ENCODE measurements around the gene MITF.
"Not testable (repeated sequence)": the region's sequence is repeated elsewhere in the genome, so short reads cannot be mapped to it uniquely, and the experiment has no call there.

Gene MITF

DNA sequence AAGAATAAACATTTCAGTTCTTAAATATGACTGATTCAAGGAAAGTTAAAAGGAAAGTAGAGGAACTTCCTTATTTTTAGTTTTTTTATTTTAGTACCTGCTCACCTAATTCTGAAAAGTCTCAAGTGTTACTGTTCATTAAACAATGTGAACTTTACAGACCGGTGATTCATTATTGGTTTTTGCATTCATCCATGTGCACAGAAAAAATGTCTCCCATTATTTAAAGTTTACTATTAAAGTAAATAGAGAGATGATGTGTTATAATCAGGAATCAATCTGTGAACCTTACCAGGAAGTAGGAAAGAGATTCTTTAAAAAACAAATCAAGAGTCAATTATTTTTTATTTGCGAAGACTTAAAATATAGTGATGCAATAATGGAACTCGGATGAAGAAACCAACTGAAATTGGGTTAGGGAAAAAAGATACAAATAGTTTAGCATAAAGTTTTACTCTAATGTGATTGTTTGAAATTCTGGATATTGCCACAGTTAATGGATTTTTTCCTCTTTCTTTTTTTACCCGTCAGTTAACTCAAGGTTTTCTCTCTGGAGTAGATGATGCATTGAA, 140.9 kb downstream of the MITF start:
- DNase-seq, result no peak

DNA sequence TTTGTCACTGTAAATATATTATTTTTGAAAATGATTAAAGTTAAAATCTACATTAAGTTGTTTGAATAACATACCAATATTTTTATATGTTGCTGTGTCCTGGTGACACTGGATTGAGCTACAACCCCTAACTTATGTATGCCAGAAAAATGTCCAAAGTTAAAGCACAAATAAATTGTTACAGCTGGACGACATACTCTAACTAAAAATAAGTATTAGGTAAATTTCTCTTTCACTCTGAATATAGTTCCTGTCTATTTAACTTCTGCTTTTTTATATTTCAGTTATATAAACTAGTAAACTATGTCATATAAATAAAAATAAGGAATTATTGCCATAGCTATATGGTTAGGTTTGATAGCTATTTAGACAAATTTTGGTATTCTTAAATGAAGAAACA, 141.8 kb downstream of the MITF start:
- no peak for DNase-seq

DNA sequence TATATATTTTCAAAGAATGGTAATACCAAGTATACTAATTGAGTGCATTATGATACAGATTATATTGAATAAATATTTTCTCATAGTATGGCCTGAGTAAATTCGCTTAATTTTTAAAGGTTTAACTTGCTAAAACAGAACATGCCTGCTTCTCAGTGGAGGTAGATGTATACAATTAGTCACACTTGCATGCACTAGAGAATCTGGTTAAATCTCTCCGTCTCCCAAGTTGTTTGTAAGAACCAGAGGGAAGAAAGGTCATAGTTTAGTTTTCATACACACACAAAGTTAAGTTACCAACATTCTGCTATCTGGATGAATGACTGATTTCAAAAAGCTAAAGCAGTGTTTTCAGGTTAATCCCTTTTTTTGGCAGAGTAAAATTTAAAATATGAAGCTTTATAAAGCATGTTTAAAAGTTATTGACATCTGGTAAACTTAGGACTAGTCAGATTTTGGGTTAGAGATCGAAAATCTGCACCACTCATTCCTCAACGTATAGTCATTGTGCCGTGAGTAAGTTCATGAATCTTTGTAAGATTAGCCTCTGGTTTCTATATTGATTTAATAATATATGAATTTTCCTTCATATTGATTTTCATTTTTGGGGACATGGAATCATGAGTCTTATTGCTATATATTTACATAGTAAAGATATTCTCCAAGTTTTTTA, 142.6 kb downstream of the MITF start:
- no peak for DNase-seq

DNA sequence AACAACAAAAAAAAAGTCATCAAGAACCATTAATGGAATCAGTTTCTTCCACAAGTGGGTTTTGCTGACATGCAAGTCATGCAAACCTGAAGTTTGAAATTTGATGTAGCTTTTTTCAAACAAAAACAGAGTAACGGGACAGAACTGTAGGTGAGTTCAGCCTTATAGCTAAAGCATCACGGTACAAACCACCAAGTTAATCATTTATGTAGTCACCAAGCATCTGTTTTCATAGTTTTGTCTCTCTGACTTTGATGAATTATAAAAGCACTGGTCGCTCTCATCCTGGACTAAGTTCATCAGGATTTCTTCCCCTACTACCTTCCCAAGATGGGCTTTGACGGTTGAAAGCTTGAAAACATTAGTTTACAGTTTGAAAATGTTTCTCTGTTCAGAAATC, 143.3 kb downstream of the MITF start:
- DNase-seq, result no peak

DNA sequence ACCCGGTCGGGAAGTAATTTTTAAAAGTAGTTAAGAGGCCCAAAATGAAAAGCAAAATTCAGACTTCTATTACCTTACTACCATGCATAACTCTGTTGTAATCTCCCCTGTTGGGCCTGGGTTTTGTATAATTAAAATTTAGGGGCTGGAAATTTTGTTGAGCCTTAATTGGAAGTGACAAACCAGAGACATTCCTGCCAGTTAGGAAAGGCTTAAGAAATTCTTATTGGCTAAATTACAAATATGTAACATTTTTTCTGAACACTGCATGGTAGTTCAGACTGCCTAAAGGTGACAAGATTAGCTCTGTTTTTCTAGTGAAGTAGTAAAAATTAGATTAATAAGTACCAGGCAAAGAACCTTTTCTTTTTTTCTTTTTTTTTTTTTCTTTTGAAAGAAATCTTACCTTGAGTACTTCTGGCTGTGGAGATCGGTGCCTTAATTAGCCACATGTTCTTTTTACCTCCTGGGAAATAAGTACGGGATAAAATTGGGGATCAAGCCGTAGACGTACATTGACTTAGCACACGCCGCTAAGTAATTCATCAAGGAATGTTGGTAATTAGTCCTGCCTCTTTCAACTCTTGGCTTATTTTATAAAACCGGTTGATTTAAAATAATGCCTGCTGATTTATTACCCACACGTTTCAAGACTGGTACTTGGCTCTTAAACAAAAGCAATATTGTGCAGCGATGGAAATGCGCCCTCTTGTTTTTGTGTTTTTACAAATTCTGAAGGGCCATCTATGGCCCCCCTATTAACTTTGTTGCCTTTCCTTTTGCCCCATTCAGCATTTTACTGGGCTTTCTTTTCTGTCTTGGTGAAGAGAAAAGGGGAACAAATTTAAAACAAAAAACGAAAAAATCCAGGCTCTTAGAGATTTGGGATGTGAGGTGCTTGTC, 149.0 kb downstream of the MITF start:
- DNase-seq, result no peak

DNA sequence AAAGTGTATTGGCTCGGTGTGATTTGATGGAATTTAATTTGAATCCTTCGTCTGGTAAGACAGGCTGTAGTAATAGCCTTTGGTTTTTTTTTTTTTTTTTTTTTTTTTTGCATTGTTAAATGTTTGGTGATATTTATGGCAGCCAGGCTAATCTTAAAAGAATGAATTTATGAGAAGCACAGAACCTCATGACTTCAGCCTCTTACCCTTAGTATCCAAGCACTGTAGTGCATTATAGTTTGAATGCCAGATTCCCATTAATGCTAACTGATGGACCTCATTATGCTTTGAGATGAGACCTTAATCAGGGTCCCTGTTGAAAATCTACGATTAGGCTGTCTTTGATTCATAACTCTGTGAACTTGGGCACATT, 149.7 kb downstream of the MITF start:
- DNase-seq, result no peak

DNA sequence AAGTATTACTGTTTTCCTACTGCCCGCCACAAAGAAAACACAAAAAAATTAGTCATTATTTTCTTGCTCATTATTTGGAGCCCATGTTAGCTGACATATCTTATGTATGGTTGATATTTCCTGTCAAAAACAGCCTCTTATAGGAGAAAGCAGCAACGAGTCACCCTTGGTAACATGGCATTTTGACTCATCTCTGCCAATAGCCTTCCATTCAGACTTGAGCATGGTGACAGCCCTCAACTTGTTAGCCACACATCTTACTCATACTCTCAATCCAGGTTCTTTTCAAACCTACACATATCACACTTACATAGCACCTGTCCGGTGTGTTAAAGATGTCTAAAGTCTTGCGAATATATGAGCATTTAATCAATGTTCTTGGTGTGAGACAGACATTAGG, 150.8 kb downstream of the MITF start:
- no peak for DNase-seq

DNA sequence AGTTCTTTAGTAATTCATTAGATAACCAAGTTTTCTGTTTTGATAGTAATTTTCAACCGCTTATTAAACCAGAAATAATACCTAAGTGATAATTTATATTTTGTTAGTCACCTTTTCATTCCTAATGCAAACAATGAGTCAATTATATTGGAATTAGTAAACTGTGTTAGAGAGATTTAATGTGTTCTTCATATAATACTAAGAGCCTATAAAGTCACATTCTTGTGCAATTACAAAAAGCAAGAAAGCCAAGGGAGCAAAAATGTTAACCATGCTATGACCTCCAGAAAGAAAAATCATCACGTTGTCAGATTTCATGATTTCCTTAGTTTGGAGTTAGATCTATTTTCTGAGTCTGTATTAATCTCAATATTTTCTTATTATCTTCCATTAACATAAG, 151.4 kb downstream of the MITF start:
- DNase-seq, result no peak

DNA sequence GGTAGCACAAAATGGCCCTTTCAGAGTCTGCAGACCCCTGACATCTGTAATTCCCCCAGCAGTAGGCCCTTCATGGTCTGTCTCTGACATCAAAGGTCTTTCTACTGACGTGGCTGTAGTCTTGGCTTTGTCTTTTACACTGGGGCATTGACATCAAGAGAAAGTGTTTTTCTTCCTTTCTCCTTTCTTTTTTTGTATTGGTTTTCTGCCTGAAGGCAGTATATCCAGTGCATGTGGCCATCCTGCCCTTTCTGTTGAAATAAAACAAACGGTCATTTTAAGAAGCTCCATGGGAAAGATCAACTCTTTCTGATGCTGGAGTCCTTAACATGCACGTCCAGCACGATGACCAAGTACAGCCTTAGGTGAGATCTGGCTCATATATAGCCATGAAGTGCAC, 153.4 kb downstream of the MITF start:
- DNase-seq, result no peak

DNA sequence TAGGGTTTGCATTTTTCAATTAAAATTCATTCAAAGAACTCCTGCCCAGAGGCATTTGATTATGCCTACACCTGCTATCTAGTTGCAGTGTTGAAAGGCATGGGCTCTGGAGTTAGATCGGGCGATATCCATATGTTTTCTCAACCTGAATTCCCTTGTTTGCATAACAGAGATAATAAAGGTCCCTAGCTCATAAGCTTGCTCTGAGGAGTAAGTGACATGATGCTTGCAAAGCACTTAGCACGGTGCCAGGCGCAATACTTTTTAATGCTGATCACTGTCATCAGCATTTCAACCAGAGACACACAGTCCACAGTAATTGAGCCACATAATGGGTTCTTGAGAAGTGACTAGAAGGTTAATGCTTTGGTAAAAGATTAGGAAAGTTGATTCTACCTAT, 154.0 kb downstream of the MITF start:
- DNase-seq, result no peak

DNA sequence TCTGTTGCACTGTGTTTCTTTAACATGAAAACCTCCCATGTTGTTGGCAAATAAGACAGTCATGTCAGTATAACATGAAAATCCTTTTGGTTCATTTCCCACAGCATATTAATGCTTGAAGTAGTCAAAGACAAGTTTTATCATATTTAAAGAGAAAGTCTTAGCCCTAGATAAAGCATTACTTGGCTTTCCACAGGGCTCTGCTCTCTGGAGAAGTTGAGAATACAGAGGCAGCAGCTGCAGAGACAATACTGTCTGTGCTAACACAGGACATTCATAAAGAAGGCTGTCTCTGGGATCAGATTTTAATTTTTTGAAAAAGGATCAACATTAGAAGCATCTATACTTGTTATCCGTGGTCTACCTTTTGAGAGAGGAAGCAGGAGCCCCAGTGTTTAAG, 156.8 kb downstream of the MITF start:
- DNase-seq, result no peak

DNA sequence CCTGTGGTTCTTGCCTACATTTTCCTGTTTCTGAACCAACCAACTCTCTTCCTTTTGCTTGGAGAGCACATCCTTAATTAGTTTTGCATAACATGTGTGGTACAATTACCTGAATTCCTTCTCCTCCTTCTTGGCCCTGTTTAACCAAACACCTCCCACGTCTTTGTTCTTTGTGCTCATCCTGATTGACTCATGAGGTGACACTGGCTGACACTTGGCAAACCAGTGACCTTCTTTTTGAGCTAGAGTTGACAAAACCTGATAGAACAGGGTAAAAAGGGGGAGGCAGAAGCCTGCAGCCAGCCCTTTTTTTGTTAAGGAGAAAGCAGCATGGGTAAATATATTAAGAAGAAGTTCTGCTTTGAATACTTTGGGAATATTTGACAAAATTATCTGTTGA, 161.1 kb downstream of the MITF start:
- no peak for DNase-seq

DNA sequence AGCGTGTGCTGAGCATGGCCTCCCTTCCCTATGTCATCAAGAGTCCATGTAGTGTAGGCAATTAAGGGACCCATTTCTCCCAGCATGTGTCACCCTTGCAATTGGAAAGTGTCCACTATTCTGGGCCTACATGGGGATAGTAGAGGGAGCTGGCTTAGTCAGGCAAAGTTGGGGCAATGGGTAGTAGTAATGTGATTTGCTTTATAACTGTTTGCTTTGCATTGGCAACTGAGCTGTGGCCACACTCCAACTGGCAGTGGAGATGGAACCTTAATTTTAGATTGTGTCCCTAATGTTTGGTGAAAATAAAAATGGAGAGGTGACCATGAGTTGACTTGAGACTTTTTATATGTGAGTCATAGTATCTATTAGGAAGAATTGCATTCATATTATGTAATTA, 162.5 kb downstream of the MITF start:
- DNase-seq, result no peak

DNA sequence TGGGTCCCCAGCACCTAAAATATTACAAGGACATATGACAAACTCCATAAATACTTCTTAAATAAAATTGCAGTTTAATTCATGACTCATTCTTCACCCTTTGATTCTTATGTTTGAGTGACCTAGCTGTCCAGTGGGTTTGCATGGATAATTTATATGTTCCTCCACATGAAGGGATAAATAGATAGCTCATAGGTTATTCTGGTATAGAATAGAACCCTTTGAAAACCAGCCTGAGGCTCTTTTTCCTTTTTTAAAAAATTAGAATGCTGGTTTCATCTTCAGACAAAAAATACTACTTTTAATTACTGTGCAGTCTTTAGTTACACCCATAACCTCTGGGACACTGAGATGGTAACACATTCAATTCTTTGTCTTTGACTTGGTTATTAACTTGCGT, 163.1 kb downstream of the MITF start:
- no peak for DNase-seq

DNA sequence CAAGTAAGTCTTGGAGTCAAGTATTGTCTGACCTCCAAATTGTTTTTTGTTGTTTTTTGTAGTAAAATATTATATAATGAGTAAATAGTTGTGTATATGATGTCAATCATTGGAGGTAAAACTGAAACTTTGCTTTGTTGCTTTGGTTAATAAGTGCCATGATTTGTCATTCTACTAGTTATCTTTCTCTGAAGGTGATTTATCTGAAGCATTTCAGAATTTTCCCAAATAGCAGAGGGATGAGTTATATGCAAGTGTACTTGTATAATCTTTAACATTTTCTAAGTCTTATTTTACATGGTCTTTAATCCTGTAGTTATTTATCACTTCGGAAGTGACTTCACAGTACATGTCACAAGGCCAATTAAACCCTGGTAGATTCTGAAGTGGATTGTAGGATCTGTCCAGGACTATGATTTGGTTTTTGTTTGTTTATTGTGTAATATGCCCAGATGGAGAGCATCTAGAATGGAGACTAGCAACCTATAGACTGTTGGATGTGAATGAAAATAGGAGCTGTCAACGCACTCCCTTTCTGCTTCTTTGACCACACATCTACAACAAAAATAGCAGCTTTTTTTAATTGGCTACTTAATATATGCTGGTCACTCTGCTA, 167.2 kb downstream of the MITF start:
- DNase-seq, result no peak

DNA sequence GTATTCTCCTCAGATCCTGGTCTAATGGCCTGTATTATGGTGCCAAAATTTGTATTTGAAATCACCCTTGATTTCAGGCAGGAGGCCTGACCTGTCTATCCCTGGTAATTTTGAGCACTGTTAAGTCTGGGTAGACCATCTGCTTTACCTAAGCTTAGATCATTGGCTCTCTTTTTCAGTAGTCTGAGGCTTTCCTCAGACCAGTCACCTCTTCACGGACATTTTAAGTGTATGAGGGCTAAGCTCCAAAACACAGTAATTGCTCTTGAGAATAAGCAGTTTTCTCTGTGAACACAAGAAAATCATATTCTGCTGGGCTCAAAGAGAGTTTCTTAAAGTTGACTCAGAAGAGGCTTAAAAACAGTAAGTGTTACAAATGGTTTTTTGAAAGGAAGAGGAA, 168.3 kb downstream of the MITF start:
- DNase-seq, result no peak

DNA sequence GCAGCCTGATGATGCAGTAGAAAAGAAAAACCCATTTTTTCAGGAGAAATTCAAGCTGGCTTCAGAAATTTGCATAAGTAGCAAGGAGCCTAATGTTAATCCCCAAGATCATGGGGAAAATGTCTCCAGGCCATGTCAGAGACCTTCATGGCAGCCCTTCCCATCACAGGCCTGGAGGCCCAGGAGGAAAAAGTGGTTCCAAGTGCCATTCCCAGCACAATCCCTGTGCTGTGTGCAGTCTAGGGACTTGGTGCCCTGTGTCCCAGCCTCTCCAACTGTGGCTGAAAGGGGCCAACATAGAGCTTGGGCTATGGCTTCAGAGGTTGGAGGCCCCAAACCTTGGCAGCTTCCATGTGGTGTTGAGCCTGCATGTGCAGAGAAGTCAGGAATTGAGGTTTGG, 170.6 kb downstream of the MITF start:
- DNase-seq, result not testable (repeated sequence)

DNA sequence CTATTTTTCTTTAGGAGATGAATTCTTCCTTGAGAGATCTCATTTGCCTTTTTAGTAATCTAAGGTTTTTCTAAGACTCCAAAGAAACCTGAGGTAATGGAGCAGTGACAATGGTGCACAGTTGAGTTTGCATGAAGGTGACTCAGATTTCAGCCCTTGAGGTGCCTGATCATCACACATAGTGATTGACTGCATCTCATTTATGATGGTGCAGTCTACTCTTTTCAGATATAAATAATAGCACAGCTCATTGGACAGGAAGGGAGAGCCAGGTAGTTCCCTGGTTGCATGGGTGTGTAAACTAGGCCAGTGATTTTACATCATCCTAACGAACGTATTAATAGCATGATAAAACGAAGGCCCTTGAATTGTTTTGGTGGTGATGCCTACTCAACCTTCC, 174.2 kb downstream of the MITF start:
- DNase-seq, result no peak

DNA sequence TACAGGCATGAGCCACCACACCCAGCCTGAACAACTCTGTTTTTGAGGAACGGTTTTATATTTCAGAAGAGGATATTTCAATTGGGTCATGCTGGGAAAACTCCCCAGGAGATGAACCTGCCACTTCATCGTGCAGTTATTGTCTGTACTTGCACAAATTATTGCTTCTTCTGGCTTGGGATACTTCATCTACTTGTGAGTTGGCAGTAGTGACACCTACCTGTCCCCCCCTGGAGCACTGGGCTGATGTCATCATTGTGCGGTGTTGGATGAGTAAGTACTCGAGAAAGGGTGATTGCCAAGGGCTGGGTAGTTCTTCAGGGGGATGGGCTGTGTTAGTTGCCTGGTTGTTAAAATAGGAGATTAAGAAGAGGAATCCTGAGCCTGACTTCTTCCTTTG, 175.1 kb downstream of the MITF start:
- DNase-seq, result no peak

DNA sequence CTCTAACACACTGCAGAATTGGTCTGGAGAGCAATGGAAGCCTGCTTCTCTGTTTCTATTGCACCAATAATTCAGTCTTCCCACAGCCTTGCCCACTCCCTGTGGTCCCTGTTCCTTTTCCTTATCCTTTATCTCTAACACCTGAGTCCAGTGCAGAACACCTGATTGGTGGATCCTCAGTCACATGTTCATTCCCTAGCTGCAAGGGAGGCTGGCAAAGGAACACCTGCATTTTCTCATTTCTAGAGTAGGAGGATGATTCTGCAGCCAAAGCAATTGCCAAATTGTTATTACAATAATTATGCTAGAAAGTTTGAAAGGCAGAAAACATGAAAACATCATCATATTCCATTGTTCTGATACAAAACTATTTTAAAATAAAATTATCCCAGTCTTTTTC, 176.5 kb downstream of the MITF start:
- DNase-seq, result no peak

DNA sequence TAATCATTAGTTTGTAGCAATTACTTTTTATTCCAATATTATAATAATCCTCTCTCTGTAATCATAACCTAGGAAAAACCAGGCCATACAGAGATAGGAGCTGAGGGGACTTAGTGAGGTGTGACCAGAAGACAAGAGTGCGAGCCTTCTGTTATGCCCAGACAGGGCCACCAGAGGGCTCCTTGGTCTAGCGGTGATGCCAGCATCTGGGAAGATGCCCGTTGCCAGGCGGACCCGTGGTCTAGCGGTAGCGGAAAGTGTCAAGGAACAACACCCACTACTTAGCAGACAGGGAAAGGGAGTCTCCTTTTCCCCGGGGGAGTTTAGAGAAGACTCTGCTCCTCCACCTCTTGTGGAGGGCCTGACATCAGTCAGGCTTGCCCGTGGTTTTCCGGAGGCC, 180.7 kb downstream of the MITF start:
- not testable (repeated sequence) for DNase-seq

DNA sequence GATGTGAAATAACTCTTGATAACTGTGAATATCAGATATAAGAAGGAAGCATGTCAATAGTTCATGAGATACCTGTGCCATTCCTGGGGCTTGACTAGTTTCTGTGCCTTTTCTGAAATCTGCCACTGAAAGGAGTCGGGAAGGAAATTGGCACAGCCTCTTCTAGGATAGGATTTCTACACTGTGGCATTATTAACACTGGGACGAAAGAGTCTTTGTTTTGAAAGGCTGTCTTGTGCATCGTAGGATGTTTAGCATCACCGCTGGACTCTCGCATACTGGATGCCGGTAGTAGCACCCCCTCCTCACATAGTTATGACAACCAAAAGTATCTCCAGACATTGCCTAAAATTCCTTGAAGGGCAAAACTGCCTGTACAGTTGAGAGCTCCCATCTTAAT, 182.4 kb downstream of the MITF start:
- no peak for DNase-seq

DNA sequence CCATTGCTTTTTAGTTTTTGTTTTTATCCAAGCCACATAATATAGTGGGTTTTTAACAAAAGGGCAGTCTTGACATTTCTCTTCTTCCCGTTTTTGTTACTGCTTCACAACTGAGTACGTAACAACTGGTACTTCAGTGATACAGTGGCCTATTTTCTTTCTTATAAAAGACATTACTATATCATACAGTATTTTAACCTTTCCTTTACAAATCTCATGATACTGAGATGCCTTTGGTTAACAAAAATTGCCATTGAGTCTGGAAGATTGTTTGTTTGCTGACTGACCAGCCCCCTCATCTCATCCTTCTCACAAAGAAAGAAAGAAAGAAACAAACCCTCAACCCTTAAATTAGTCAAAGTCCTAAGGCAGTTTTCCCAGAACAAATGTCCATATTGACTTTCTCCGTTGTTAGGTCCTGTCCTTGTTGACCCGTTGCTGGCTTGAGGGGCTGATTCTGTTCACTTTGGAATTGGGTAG, 183.3 kb downstream of the MITF start:
- DNase-seq, result no peak

DNA sequence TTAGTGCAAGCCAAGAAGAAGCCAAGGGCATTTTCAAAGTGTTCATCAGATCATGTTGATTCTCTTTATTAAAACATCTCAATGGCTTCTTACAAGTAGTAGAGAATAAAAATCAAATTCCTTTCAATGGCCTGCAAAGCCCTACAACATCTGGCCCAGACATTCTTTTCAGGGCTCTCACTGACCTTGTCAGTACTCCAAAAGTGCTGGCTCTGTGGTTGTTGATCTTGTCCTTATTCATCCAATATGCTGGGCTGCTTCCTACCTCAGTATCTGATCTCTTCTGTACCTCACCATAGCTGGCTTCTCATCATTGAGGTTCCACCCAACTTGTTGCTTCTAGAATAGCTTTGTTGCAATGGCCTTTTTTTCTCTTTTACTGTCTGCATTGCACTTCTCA, 186.2 kb downstream of the MITF start:
- no peak for DNase-seq

Data from NCI-H2081 treated with DMSO at 0.1 percent for 48 hours (cell line).